Panc1 (cell line): ENCODE data around the gene NCOA6. TPM values are rescaled to one million over a fixed set of nuclear protein-coding genes. Genes with fewer than 3 reads are reported as not detected.

Experiments used
- ATAC-seq: fragments of 200-7000 bp; cut with Tn5 transposase; 2 replicates; pipeline ENCODE4 v1.9.1; 2020; ENCODE audit warnings: mild to moderate bottlenecking, moderate library complexity
- BruUV-seq: library from RNA; stranded (reverse); fragments of 400-500 nt; replicated peaks from 2 replicates; lab custom pipeline; 2021; lab: Mats Ljungman, UMichigan
- CTCF ChIA-PET: fragments of 300-600 bp; sonication (Branson Sonifier 250); formaldehyde crosslinking; loops from one replicate; lab custom pipeline; 2022; ENCODE audit warnings: antibody characterized with exemption; lab: Charles Lee
- POLR2A ChIA-PET: fragments of 300-600 bp; sonication (Branson Sonifier 250); formaldehyde crosslinking; loops from one replicate; lab custom pipeline; 2022; ENCODE audit warnings: antibody characterized with exemption; lab: Charles Lee
- DNase-seq: peaks from one replicate; pipeline ENCODE4 v3.0.0-alpha.2; 2010; ENCODE audit warnings: low read depth, low spot score
- H3K27ac ChIP-seq: 2 replicates; pipeline ENCODE4 v1.5.1; 2011; ENCODE audit warnings: mild to moderate bottlenecking, low read length, inconsistent platforms
- H3K27me3 ChIP-seq: fragments of 200-500 bp; sonication (Bioruptor generic); 2 replicates; pipeline ENCODE4 v1.6.0; 2014; ENCODE audit warnings: low read length, inconsistent platforms; ENCODE audit not compliant: control insufficient read depth, insufficient read depth
- H3K36me3 ChIP-seq: fragments of 200-500 bp; sonication (Bioruptor generic); 2 replicates; pipeline ENCODE4 v1.5.1; 2014; ENCODE audit warnings: inconsistent platforms, mild to moderate bottlenecking, low read length, moderate library complexity; ENCODE audit not compliant: control insufficient read depth, insufficient read depth
- H3K4me1 ChIP-seq: 2 replicates; pipeline ENCODE4 v1.5.1; 2011; ENCODE audit warnings: inconsistent platforms, mild to moderate bottlenecking, low read length, moderate library complexity; ENCODE audit not compliant: control insufficient read depth, insufficient read depth
- H3K4me3 ChIP-seq, 2 experiments: 2 replicates each; pipeline ENCODE4 v1.5.1; 2011 to 2012; ENCODE audit warnings: low read depth in 2 of 2, low read length in 2 of 2, mild to moderate bottlenecking in 2 of 2, inconsistent platforms in 1 of 2, moderate library complexity in 1 of 2
- H3K9me3 ChIP-seq: fragments of 200-500 bp; sonication (Bioruptor generic); 2 replicates; pipeline ENCODE4 v1.5.1; 2014; ENCODE audit warnings: low read depth, mild to moderate bottlenecking, inconsistent platforms, low read length, moderate library complexity; ENCODE audit not compliant: control insufficient read depth, insufficient read depth
- POLR2AphosphoS5 ChIP-seq: IDR thresholded peaks from 2 replicates; pipeline ENCODE4 v1.6.1; 2012; ENCODE audit warnings: mild to moderate bottlenecking, low read depth, low read length, moderate library complexity
- SIN3A ChIP-seq: IDR thresholded peaks from 2 replicates; pipeline ENCODE4 v1.6.1; 2012; ENCODE audit warnings: low read depth, mild to moderate bottlenecking, low read length, moderate library complexity, borderline replicate concordance; ENCODE audit not compliant: insufficient read depth
- TCF7L2 ChIP-seq: IDR thresholded peaks from 2 replicates; pipeline ENCODE4 v1.6.1; 2011; ENCODE audit warnings: mild to moderate bottlenecking, low read depth, low read length, inconsistent platforms
- in situ Hi-C: cut with HindIII; loops from 2 replicates; pipeline ENCODE4 v1.10.0; 2016; ENCODE audit warnings: low sequenced_read_pairs, low pct_unique_long_range_greater_than_20kb
- intact Hi-C: fragments of 100-400 bp; cut with micrococcal nuclease; formaldehyde crosslinking; loops from one replicate; pipeline ENCODE4 v1.10.0; 2022; ENCODE audit not compliant: unreplicated experiment
- total RNA-seq: library from RNA; stranded (reverse); gene quantifications from one replicate; pipeline ENCODE4 v1.2.1, GENCODE V29; 2021; ENCODE audit not compliant: unreplicated experiment
- TF ChIP-seq, protein P1 (sequence below), 2 experiments: IDR thresholded peaks; 2 replicates each; pipeline ENCODE4 v1.6.1; 2011 to 2012; ENCODE audit warnings: low read depth in 2 of 2, control low read depth in 1 of 2, low read length in 1 of 2, mild to moderate bottlenecking in 1 of 2, moderate library complexity in 1 of 2; ENCODE audit not compliant: insufficient read depth in 1 of 2
- TF ChIP-seq, protein P2 (sequence below): fragments of 450-650 bp; IDR thresholded peaks from 2 replicates; pipeline ENCODE4 v1.5.1; 2017; ENCODE audit warnings: mild to moderate bottlenecking

Gene NCOA6
- total RNA-seq, 1 experiment from 2014 or later: 28.9 TPM

DNA sequence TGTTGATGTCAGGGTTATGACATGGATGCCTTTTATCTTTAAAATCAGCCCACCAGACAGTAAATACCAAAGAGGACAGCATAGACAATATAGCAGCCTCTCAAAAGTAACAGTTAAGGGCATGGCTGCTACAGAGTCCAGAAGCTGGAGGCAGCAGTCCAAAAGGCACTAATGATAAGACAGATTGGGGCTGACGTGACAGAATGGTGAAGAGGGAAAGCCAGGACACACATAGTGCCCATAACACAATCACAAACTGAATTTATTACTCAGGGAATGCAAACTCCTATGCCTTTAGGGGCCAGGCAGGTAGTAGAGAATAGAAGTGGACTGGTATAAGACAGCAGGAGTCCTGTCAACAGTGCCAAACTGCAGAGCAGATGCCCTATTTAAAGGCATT is 80.6 kb downstream of the NCOA6 start:
- ChIA-PET CTCF (no interaction called here), POLR2A (no interaction called here)
- H3K9me3 ChIP-seq: no peaks in the 10 kb centered on the region
- ATAC-seq: no peak
- intact Hi-C loops: no loop called here
- no peaks in the 10 kb centered on the region for H3K27me3 ChIP-seq
- peaks cover 26% of the 10 kb centered on the region for H3K36me3 ChIP-seq
- DNase-seq: no peak
- BruUV-seq: no TSS peak
- H3K27ac ChIP-seq: no peak overlapping the region
- in situ Hi-C loops: no loop called here
- TF ChIP-seq POLR2AphosphoS5 (no peak), TCF7L2 (no peak)
- no peaks in the 10 kb centered on the region for H3K4me1 ChIP-seq
- no peak overlapping the region for H3K4me3 ChIP-seq

DNA sequence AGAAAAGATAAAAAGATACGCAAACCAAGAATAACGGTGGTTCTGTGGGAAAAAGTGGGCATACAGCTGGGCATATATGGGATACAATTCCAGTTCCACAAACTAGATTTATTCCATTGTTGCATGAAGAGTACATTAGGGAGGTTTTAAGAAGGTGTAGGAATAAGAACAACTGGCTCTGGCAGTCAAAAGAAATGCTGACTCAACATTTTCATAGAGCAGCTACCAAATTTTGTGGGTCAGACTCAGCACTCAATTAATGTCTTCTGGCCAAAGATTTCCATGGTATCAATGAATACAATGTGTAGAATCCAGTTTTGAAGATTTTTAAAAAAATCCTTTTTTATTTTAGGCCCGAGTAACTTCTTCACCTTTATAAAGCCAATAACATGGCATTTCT is 81.1 kb downstream of the NCOA6 start:
- CTCF ChIA-PET: no interaction called here
- POLR2A ChIA-PET: no interaction called here
- Histone ChIP-seq H3K36me3 (peaks cover 24% of the 10 kb centered on the region), H3K4me3 (no peak overlapping the region), H3K4me1 (no peaks in the 10 kb centered on the region), H3K27me3 (no peaks in the 10 kb centered on the region), H3K27ac (no peak overlapping the region), H3K9me3 (no peaks in the 10 kb centered on the region)
- DNase-seq (no peak), ATAC-seq (no peak)
- BruUV-seq: no TSS peak
- TF ChIP-seq, protein P1, sequence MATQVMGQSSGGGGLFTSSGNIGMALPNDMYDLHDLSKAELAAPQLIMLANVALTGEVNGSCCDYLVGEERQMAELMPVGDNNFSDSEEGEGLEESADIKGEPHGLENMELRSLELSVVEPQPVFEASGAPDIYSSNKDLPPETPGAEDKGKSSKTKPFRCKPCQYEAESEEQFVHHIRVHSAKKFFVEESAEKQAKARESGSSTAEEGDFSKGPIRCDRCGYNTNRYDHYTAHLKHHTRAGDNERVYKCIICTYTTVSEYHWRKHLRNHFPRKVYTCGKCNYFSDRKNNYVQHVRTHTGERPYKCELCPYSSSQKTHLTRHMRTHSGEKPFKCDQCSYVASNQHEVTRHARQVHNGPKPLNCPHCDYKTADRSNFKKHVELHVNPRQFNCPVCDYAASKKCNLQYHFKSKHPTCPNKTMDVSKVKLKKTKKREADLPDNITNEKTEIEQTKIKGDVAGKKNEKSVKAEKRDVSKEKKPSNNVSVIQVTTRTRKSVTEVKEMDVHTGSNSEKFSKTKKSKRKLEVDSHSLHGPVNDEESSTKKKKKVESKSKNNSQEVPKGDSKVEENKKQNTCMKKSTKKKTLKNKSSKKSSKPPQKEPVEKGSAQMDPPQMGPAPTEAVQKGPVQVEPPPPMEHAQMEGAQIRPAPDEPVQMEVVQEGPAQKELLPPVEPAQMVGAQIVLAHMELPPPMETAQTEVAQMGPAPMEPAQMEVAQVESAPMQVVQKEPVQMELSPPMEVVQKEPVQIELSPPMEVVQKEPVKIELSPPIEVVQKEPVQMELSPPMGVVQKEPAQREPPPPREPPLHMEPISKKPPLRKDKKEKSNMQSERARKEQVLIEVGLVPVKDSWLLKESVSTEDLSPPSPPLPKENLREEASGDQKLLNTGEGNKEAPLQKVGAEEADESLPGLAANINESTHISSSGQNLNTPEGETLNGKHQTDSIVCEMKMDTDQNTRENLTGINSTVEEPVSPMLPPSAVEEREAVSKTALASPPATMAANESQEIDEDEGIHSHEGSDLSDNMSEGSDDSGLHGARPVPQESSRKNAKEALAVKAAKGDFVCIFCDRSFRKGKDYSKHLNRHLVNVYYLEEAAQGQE (IDR thresholded peaks at IDR 0.05; ENCODE audit: insufficient read depth in 1 of 2, low read depth in 2 of 2, low read length in 1 of 2): no peak
- no peak for TF ChIP-seq POLR2AphosphoS5
- TF ChIP-seq SIN3A: no peak
- TF ChIP-seq, protein P2, sequence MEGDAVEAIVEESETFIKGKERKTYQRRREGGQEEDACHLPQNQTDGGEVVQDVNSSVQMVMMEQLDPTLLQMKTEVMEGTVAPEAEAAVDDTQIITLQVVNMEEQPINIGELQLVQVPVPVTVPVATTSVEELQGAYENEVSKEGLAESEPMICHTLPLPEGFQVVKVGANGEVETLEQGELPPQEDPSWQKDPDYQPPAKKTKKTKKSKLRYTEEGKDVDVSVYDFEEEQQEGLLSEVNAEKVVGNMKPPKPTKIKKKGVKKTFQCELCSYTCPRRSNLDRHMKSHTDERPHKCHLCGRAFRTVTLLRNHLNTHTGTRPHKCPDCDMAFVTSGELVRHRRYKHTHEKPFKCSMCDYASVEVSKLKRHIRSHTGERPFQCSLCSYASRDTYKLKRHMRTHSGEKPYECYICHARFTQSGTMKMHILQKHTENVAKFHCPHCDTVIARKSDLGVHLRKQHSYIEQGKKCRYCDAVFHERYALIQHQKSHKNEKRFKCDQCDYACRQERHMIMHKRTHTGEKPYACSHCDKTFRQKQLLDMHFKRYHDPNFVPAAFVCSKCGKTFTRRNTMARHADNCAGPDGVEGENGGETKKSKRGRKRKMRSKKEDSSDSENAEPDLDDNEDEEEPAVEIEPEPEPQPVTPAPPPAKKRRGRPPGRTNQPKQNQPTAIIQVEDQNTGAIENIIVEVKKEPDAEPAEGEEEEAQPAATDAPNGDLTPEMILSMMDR: no peak
- no peak for TF ChIP-seq TCF7L2
- intact Hi-C loops (no loop called here), in situ Hi-C loops (no loop called here)

DNA sequence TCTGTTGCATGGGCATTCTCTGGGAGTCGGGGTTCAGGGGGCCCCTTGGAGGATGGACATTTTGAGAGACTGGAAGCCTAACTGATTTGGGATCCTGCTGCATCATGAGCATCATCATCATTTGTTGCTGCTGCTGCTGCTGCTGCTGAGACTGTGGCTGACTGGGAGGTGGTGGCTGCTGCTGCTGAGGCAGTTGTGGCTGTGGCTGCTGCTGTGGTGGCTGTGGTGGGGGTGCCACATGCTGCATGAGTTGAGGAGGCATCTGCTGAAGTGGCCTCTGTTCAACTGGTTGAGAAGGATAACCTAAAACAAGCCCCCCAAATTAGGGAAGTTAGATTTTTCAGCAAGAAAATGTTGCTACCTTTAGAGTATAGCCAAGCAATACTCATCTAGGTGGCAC is 82.4 kb downstream of the NCOA6 start:
- no peak for ATAC-seq
- peaks cover 19% of the 10 kb centered on the region for H3K36me3 ChIP-seq
- no TSS peak for BruUV-seq
- ChIA-PET CTCF (interaction anchor here (0.5 kb wide), 1 partner anchor 354 kb away, joined by 7 read pairs; no protein-coding TSS in a partner anchor), POLR2A (no interaction called here)
- in situ Hi-C loops (no loop called here), intact Hi-C loops (no loop called here)
- no peak overlapping the region for H3K4me3 ChIP-seq
- no peaks in the 10 kb centered on the region for H3K4me1 ChIP-seq
- DNase-seq: no peak
- TF ChIP-seq, protein P1 (IDR thresholded peaks at IDR 0.05; ENCODE audit: insufficient read depth in 1 of 2, low read depth in 2 of 2, low read length in 1 of 2): no peak
- TF ChIP-seq POLR2AphosphoS5: no peak
- TF ChIP-seq, protein P2: no peak
- no peak for TF ChIP-seq TCF7L2
- TF ChIP-seq SIN3A: no peak
- H3K9me3 ChIP-seq: no peaks in the 10 kb centered on the region
- H3K27me3 ChIP-seq: no peaks in the 10 kb centered on the region
- no peak overlapping the region for H3K27ac ChIP-seq
